DMS79 treated with DMSO at 0.1 percent for 48 hours (cell line): ENCODE results near the gene PLN.

Experiments used
- DNase-seq: peaks from one replicate; lab custom pipeline; 2025; lab: John Stamatoyannopoulos, UW

The PLN gene

DNA sequence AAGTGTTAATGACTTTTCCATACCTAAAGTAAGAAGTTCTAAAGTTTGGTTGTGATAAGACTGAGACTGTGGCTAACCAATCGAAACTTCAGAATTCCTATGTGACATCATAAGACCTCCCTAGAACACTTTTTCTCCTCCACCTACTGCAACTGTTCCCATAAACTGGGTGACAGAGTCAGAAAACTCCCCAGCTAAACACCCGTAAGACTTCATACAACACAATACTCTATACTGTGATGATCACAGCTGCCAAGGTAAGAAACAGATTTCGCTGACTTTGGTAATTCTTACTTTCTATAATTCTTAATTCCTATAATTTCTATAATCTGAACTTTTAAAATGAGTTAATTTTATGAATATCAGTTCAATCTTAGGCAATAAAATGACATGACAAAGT lies at the start of gene PLN:
Gene PLN (plus strand): TSS at position 161 of the 400 bp plus-strand sequence. CDS start 10,626 bp downstream, outside the sequence.
- DNase-seq = no peak

DNA sequence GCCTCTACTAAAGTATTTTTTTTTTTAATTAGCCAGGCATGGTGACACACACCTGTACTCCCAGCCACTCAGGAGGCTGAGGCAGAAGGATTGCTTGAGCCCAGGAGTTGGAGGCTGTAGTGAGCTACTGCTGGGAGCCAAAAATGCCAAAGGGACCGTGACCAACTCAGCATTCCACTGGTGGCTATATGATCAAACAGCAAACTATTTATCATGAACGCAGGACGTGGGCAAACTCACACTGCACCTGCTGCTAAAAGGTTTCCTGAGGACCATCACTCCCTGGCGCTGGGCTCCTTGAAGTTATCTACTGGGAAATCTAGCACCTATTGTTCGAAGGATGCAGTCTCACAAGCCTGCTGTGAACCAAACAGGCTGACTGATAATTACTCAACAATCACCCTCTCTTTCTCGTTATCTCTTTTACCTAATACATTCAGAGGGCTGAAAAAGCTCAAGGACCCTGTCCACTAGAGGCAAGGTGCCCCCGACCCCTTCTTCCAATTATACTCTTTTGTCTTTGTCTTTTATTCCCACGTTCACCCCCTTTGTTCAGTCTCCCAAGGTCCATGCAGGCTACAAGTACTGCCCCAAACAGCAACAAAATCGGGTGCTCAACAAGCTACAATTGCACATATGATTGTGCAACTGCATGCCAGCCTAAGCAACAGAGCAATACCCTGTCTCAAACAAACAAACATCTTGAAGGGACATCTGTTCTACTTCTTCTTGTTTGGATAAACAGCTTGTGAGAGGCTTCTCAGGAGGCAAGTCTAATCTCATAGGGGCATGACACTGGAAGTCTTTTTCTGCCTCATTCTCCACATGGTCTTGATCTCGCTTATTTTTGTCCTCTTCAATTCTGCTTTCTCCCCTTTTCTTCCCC lies 47.7 kb upstream of the PLN start:
- no peak for DNase-seq

DNA sequence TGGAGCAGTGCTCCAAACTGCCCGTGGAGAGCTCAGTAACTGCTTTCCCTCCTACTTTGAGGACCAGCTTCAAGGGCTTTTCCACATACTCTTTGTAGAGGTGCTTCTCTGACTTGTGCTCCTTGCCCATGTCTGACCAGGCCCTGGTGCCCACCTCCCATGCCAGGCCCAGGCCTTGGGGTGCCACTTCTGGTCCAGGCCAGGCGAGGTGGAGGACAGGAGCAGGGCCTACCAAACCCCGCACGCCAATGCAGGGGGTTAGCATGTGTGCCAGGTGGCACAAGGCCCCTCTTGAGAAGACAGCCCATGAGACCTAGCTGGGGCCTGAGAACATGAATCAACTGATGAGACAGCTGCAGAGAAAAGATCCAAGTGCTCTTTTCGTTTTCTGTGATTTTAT lies 47.0 kb upstream of the PLN start:
- DNase-seq = no peak

DNA sequence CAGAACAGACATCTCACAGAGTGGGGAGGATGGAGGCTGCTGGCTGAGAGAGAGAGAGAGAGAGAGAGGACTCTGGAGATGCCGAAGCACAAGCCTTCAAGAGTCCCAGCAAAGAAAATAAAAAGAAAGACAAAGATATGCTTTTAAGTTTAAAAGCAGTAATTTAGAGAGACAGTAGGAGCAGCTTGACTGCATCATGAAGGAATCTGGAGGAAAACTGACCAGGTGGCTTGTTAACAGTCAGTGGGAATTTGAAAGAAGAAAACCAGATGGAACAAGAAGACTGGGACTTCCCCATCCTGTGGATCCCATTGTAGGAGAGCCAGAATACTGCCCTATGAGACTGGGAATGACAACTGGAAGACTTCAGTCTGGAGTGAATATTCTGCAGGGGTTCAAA lies 46.3 kb upstream of the PLN start:
- DNase-seq = no peak

DNA sequence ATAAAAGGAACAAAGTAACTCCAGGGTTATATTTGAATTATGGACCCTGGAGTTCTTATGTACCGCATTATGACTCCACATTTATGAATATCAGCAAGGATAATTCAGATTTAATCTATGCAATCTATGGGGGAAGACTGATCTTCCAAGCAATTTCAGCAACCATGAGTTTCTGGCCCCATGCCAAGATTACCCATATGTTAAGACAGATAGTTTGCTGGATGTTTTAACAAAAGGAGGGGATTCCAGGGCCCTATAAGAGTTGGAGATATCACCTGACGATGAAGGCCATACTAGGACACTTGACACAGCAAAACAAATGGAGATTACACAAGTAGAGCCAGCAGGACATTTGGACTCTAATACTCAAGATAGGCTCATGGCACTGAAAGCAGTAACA lies 45.9 kb upstream of the PLN start:
- DNase-seq = no peak

DNA sequence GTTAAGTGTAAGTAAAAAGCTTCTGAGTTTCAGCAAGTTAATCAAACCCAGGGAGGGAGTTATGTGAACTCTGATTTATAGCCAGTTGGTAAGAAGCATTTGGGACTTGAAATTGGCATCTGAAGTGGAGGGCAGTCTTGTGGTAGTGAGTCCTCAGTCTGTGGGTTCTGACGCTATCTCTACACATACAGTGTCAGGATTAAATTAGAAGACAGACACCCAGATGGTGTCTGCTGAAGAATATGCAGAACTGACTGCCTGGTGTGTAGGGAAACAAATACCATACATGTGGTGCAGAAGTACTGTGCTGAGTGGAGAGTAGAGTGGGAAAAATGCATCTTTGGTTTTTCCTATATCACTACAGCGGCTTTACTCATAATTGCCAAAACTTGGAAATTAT lies 43.5 kb upstream of the PLN start:
- no peak for DNase-seq

DNA sequence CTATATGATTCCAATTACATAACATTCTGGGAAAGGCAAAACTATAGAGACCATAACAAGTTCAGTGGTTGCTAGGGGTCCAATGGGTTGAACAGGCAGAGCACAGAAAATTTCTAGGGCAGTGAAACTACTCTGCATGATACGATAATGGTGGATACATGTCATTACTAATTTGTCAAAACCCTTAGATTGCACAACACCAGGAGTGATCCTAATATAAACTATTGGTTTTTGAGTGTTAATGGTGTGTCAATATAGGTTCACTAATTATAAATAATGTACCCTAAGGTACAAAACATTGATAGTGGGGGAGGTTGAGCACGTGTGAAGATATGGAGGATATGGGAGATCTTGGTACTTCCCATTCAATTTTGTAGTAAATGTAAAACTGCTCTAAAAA lies 42.4 kb upstream of the PLN start:
- no peak for DNase-seq

DNA sequence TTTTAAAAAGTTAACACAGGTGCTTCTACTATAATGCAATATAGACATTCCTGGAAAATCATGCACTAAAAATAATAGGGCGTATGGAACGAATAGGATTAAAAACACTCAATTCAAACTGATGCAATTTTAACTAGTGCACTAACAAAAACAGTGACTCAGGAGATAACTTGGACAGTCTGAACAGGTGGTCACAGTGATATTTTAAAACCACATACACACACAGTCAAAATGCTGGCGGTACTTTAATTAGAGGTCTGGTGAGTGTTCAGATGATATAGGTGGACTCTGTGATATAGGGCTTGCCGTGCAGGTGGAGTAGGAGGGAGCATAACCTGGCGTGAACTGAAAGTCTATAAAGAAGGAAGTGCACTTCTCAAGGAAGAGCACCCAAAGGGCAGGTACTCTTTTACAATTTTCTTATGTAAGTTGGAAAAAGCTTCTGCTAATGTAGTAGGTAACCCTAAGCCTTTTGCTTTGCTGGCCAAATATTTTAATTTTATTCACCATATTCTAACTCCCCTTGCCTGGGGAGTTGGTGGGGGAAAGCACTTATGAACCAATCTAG lies 41.9 kb upstream of the PLN start:
- DNase-seq = no peak

DNA sequence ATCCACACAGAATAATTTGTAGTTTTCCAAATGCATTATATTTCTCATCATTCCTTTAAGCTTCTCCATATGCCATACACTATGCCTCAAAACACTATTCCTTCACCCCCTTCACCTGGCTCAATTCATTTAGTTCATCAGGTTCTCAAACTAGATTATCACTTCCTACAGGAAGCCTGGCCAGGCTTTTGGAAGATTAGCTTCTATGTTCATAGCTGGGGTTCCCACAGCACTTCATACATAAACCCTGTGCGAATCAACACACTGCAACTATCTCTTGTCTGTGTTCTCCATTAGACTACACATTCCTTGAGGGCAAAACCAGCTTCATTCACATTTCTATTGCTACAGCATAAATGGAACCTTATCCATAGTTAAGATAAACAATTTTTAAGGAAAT lies 40.5 kb upstream of the PLN start:
- no peak for DNase-seq

DNA sequence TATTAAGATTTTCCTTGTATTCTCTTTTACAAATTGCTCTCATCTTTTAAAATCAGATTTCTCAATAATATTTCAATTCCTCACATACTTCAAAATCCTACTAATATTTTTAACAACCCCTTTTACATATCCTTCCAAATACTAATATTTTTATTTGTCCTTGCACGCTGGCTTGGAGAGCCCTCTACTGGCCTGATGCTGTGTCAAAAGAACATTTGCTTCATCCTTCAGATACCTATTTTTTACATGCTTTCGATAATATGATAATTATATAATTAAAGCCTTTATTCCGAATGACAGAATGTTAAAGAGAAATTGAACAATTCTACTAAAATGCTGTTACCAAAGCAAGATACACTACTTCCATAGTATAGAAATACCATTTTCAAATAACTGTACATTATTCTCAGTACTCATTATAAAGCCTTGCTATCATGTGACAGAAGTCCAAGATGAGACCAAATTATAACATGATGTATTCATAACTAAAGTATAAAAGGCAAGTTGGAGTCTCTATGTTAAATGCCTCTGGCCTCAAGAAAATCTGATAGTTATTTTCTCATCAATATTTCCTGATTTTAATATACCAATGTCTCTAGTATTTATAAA lies 39.0 kb upstream of the PLN start:
- peak; percentile 53 for DNase-seq

DNA sequence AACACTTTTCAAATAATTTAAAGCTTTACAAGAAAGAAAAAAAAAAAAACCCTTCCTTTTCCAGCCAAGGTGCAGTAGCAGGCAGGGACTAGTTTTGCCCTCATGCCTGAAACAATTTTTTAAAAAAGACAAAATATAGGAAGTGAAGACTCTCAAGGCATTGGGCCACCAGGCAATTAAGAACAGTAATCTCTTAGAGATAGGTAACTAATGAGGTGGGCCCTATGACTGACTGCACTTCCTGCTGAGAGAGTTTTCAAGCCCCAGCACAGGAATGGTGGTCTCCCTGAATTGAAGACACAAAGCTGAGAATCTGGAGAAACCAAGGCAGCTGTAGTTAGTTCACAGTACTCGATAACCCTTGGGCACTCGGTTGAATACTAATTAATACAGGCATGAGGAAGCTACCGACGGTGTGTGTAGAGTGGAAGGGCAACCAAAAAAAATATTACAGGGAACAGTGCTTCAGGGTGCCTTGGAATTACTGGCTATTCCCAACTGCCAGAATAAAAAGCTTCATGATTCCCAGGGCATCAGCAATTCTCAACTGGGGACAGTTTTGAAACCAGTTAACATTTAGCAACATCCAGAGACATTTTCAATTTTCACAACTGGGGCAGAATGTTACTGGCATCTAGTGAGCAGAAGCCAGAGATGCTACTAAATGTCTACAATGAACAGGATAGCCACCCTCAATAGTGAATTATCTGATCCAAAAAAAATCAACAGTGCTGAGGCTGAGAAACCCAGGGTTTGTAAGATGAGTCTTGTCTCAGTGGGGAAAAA lies 36.0 kb upstream of the PLN start:
- DNase-seq = no peak

DNA sequence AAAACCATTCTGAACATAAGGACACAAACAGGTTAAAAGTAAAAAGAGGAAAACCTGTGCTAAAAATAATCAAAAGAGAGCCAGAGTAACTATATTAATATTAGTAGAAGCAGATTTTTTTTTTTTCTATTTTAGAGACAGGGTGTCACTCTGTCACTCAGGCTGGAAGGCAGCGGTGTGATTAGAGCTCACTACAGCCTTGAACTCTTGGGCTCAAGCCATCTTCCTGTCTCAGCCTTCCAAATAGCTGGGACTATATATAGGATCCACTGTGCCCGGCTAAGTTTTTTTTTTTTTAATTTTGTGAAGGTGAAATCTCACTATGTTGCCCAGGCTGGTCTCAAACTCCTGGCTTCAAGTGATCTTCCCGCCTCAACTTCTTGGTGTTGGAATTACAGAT lies 33.4 kb upstream of the PLN start:
- DNase-seq = no peak

DNA sequence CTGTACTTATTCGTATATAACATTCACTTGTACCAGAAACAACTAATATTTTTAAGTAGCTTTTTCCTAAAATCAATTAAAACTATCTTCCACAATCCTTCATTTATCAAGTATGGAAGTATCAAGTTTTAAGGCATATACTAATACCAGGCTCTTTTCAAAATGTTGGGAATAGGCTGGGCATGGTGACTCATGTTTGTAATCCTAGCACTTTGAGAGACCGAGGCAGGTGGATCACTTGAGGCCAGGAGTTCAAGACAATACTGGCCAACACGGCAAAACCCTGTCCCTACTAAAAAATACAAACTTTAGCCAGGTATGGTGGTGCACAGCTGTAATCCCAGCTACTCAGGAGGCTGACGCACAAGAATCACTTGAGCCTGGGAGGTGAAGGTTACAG lies 25.7 kb upstream of the PLN start:
- no peak for DNase-seq

DNA sequence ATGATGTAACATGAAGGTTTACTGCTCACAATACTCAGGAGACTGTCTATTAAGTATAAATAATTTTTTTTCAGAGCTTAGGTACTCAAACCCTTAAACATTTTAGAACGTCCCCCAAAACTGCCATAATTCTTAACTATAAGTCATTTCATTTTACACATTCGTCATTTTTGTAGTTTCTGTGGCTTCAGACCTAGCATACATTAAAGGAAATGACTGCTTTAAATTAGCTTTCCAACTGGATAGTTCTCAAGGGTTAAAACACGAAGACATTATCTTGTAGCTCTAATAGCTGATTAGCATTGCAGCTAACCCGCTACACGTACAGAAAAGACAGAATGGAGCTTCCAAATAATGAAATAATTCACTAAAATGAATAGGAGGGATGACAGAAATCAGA lies 24.9 kb upstream of the PLN start:
- no peak for DNase-seq

DNA sequence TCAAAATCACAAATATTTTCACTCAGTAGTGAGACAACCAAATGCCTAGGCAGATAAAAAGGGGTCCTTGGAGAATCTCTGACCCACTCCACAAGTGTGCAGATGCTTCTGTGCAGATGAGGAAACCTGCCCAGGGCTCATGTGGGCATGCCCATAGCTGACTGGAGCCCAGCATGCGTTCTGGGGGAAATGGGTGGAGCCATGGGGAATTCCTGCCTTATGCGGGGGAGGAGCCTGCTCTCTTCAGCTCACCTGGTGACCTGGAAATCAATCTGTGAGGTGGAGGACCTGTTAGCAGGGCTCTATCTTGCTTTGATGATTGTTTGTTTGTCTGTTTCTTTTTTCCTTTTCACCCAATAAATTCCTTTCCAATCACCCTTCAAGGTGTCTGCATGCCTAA lies 23.4 kb upstream of the PLN start:
- no peak for DNase-seq

DNA sequence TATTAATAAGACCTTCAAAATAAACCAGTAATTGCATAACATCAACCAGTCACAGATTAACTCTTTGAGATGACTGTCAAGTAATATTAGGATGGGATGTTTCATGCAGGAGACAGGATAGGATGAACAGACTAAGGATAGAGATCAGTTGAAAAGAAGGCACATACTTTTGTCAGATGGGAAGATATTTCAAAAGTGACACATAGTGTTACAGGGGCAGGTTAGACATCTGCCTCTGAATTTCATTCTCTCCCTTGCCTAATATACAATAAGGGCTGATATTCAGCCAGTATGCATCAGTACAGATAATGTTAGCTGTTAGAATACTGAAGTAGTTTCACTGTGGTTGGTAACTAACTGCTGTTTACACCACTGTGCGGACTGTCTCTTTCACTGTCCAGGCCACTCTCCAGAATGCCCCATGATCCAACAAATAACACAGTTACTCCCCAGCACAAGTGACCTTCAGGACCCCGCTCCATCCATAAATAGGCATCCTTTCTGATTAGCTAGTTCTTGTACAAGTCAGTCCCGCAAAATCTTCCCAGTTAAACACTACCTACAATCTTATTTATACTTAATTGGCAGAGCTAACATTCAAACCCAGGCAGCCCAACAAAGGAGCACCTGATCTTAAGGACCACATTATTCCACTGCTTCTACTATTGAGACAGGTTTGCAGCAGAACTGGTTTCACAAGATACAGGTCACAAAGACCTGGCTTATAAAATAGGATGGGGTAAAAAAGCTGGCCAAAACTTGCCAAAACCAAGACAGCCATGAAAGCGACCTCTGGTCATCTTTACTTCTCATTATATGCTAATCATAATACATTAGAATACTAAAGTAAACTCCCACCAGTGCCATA lies 21.9 kb upstream of the PLN start:
- DNase-seq = no peak

DNA sequence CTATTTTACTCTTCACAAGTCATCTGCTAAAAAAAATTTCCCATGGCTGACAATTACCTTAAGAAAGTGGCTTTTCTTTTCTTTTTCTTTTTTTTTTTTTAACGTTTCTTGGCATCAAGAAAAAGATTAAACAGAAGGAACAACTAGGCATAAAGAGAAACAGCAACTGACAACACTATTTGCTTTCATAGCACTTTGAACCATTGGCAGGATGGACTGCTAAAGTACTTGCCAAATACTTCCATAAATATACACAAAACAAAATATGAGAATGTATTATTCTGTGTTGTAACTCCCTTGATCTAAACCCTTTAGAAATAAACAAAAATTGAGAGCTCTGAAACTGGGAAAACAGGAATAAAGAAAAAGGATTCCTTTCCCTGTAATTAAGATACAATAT lies 20.0 kb upstream of the PLN start:
- DNase-seq = no peak

DNA sequence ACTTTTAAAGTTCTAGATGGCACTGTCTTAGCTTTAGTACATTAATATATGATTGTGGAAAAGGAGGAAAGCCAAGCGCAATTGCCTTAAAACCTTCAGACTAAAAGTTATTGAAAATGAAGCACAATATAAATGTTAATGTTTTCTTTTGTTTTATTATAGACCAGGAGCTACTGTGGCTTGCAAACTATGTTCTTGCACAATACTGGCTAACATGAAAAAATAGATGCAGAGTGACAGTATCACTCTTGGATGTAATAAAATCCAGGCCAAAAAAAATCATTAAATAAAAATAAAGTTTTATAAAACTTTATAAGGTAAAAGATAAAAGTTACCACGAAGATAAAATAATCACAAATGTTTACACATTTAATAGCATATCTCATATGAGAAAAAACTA lies 18.3 kb upstream of the PLN start:
- no peak for DNase-seq

DNA sequence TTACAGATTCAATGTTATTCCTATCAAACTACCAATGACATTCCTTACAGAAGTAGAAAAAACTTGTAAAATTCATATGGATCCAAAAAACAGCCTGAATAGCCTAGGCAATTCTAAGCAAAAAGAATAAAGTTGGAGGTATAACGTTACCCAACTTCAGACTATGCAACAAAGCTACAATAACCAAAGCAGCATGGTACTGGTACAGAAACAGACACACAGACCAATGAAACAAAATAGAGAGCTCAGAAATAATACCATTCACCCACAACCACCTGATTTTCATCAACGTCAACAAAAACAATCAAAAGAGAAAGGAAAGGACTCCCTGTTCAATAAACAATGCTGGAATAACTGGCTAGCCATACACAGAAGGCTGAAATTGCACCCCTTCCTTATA lies 17.2 kb upstream of the PLN start:
- no peak for DNase-seq

DNA sequence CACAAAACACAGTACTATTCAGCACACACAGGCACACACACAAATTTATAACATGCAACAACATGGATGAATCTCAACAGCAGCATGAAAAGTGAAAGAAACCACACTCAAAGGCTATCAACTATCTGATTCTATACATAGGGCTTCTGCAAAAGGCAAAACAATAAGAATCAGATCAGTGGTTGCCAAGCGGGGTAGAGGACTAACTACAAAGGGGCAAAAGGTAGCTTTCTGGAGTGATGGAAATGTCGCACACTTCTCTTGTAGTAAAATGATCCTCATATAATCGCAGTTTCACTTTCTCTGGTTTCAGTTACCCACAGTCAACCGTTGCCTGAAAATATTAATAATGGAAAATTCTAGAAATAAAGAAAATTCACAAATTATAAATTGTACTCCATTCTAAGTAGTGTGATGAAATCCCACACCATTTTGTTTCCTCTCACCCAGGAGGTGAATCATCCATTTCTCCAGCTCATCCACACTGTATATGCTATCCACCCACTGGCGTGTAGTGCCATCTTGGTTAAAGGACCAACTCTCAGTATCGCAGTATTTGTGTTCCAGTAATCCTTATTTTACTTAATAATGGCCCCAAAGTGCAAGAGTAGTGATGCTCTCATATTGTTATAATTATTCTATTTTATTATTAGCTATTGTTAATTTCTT lies 12.8 kb upstream of the PLN start:
- no peak for DNase-seq

DNA sequence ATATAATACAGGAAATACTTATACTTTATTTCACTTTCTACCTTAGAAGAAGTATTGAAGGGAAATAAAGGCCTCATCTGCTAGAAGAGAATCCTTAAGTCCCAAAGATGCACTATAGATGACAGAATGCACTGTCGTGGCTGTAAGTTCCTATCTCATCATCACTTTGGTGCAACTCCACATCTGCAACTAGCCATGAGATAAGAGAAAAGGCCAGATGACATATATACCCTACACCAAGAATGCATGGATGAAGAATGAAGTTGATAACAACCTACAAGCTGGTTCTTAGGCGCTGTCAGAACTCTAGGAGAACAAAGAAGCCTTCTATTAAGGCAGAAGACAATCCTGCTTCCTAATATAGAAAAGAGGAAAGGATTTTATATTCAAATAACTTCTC lies 11.6 kb upstream of the PLN start:
- no peak for DNase-seq
